AG10803 (cell line): ENCODE results near the gene UBFD1.
A peak's percentile ranks its signal among the peaks of the same experiment; 100 is the strongest.
"Not testable (repeated sequence)": the region's sequence is repeated elsewhere in the genome, so short reads cannot be mapped to it uniquely, and the experiment has no call there.

ENCODE experiments used
- DNase-seq: peaks from one replicate; pipeline ENCODE4 v3.0.0; 2010; ENCODE audit warnings: low read depth
- H3K4me3 ChIP-seq: 2 replicates; pipeline ENCODE4 v1.5.1; 2011; ENCODE audit warnings: mild to moderate bottlenecking, low read length, control low read depth
- CTCF ChIP-seq: conservative IDR thresholded peaks from 2 replicates; pipeline ENCODE4 v1.5.1; 2011; ENCODE audit warnings: mild to moderate bottlenecking, low read length, control low read depth, inconsistent platforms

UBFD1 gene

GRCh38 chr16:23556881-23557778, at the start of gene UBFD1, which contains the start of gene EARS2:
UBFD1 (plus strand) TSS chr16:23557727; CDS start chr16:23557743, 16 bp downstream.
EARS2 (minus strand) TSS chr16:23557350; CDS start chr16:23557343, 7 bp downstream.
- DNase-seq, result peak; percentile 98
- peak within 1 kb of the TSS; percentile 94 for H3K4me3 ChIP-seq
- peak; percentile 71 for TF ChIP-seq CTCF

- peak; percentile 20 for DNase-seq
- TF ChIP-seq CTCF, result no peak
- peak overlapping the region; percentile 78 for H3K4me3 ChIP-seq
Measured at GRCh38 chr16:23508589-23509440, 48.7 kb upstream of the UBFD1 start.

GRCh38 chr16:23509441-23509754, 48.1 kb upstream of the UBFD1 start:
- TF ChIP-seq CTCF, result no peak
- DNase-seq, result no peak
- peak overlapping the region; percentile 78 for H3K4me3 ChIP-seq

GRCh38 chr16:23509782-23510163, 47.8 kb upstream of the UBFD1 start:
- peak; percentile 24 for DNase-seq
- no peak for TF ChIP-seq CTCF
- H3K4me3 ChIP-seq, result peak overlapping the region; percentile 78

- peak; percentile 75 for DNase-seq
- TF ChIP-seq CTCF, result no peak
- H3K4me3 ChIP-seq, result peak within 1 kb of the TSS; percentile 78
Measured at GRCh38 chr16:23510164-23510914, 47.2 kb upstream of the UBFD1 start, which contains the start of gene GGA2. GGA2 (minus strand) TSS chr16:23510494; CDS start chr16:23510411, 83 bp downstream.

GRCh38 chr16:23510915-23511270, 46.6 kb upstream of the UBFD1 start:
- H3K4me3 ChIP-seq, result peak overlapping the region; percentile 78
- DNase-seq, result not testable (repeated sequence)

- H3K4me3 ChIP-seq, result no peak overlapping the region
- no peak for TF ChIP-seq CTCF
- DNase-seq, result no peak
Measured at GRCh38 chr16:23511731-23512130, 45.8 kb upstream of the UBFD1 start.
